ENCODE measurements around the gene COMT.
"Not testable (repeated sequence)": the region's sequence is repeated elsewhere in the genome, so short reads cannot be mapped to it uniquely, and the experiment has no call there.

Gene COMT

GRCh38 chr22:19903031-19903430 is 38.5 kb upstream of the COMT start:
- H3K4me3 ChIP-seq (ENCODE audit: low read depth, low read length): no peak overlapping the region
- in situ Hi-C loops (cut with HindIII; ENCODE audit: low sequenced_read_pairs): no loop called here
- TF ChIP-seq CTCF (IDR thresholded peaks at IDR 0.05; ENCODE audit: low read depth, low read length): no peak
- DNase-seq (ENCODE audit: low read depth, low spot score): no peak

GRCh38 chr22:19903513-19903912 is 38.1 kb upstream of the COMT start:
- H3K4me3 ChIP-seq (ENCODE audit: low read depth, low read length): no peak overlapping the region
- no peak for TF ChIP-seq CTCF (IDR thresholded peaks at IDR 0.05; ENCODE audit: low read depth, low read length)
- DNase-seq (ENCODE audit: low read depth, low spot score): no peak
- in situ Hi-C loops (cut with HindIII; ENCODE audit: low sequenced_read_pairs): no loop called here

GRCh38 chr22:19904174-19904856 is 37.3 kb upstream of the COMT start:
- no peak for TF ChIP-seq CTCF (IDR thresholded peaks at IDR 0.05; ENCODE audit: low read depth, low read length)

GRCh38 chr22:19904935-19905334 is 36.6 kb upstream of the COMT start:
- TF ChIP-seq CTCF (IDR thresholded peaks at IDR 0.05; ENCODE audit: low read depth, low read length): no peak
- H3K4me3 ChIP-seq (ENCODE audit: low read depth, low read length): no peak overlapping the region
- in situ Hi-C loops (cut with HindIII; ENCODE audit: low sequenced_read_pairs): no loop called here
- DNase-seq (ENCODE audit: low read depth, low spot score): no peak

More at GRCh38 chr22:19904174-19904856, 37.3 kb upstream of the COMT start:
- H3K4me3 ChIP-seq (ENCODE audit: low read depth, low read length): no peak overlapping the region
- in situ Hi-C loops (cut with HindIII; ENCODE audit: low sequenced_read_pairs): no loop called here
- no peak for DNase-seq (ENCODE audit: low read depth, low spot score)

- H3K4me3 ChIP-seq (ENCODE audit: low read depth, low read length): no peak overlapping the region
- TF ChIP-seq CTCF (IDR thresholded peaks at IDR 0.05; ENCODE audit: low read depth, low read length): no peak
- in situ Hi-C loops (cut with HindIII; ENCODE audit: low sequenced_read_pairs): no loop called here
- no peak for DNase-seq (ENCODE audit: low read depth, low spot score)
These were observed 36.0 kb upstream of the COMT start for GRCh38 chr22:19905347-19906276.

GRCh38 chr22:19906864-19907263 is 34.7 kb upstream of the COMT start:
- DNase-seq (ENCODE audit: low read depth, low spot score); in situ Hi-C loops (cut with HindIII; ENCODE audit: low sequenced_read_pairs); H3K4me3 ChIP-seq (ENCODE audit: low read depth, low read length): not testable (repeated sequence)

GRCh38 chr22:19907902-19908301 is 33.7 kb upstream of the COMT start:
- DNase-seq (ENCODE audit: low read depth, low spot score); H3K4me3 ChIP-seq (ENCODE audit: low read depth, low read length); in situ Hi-C loops (cut with HindIII; ENCODE audit: low sequenced_read_pairs): not testable (repeated sequence)

Measured in astrocyte of the spinal cord (primary cell).